K562 (cell line): ENCODE results near the gene IL4I1. TPM values are rescaled to one million over a fixed set of nuclear protein-coding genes. Genes with fewer than 3 reads are reported as not detected.
A peak's percentile ranks its signal among the peaks of the same experiment; 100 is the strongest.

Source experiments
- AFF1 ChIP-seq, 2 experiments: fragments of 450-650 bp; IDR thresholded peaks; 2 replicates each; pipeline ENCODE4 v1.6.1; 2018; ENCODE audit warnings: mild to moderate bottlenecking in 2 of 2, low read depth in 1 of 2; ENCODE audit not compliant: partially characterized antibody in 2 of 2
- GTF2A2 ChIP-seq: IDR thresholded peaks from 2 replicates; pipeline ENCODE4 v1.6.1; 2016; ENCODE audit warnings: mild to moderate bottlenecking, missing genetic modification characterization, missing compliant biosample characterization
- ILK ChIP-seq: fragments of 450-650 bp; IDR thresholded peaks from 2 replicates; pipeline ENCODE4 v1.6.1; 2016; ENCODE audit warnings: missing genetic modification characterization, low read depth, mild to moderate bottlenecking, missing compliant biosample characterization, moderate library complexity, borderline replicate concordance
- XRCC3 ChIP-seq: fragments of 450-650 bp; IDR thresholded peaks from 2 replicates; pipeline ENCODE4 v1.6.1; 2017; ENCODE audit warnings: mild to moderate bottlenecking, moderate library complexity
- ZBTB1 ChIP-seq: sonication (generic); formaldehyde crosslinking; IDR thresholded peaks from 2 replicates; pipeline ENCODE4 v1.8.1; 2023; ENCODE audit warnings: missing genetic modification reagents, low read depth, mild to moderate bottlenecking, borderline replicate concordance
- ZNF184 ChIP-seq: sonication (generic); formaldehyde crosslinking; IDR thresholded peaks from 2 replicates; pipeline ENCODE4 v1.5.0; 2020; ENCODE audit warnings: missing genetic modification reagents
- ZNF197 ChIP-seq: fragments of 200-800 bp; sonication (Bioruptor generic); IDR thresholded peaks from 2 replicates; pipeline ENCODE4 v1.6.1; 2016; ENCODE audit warnings: low read depth, missing genetic modification characterization, missing compliant biosample characterization
- ZNF551 ChIP-seq: fragments of 250-450 bp; sonication (Bioruptor Pico); IDR thresholded peaks from 2 replicates; pipeline ENCODE4 v1.5.0; 2021; ENCODE audit warnings: mild to moderate bottlenecking, moderate library complexity
- polyA plus RNA-seq, 8 experiments: library from polyadenylated mRNA; depleted of rRNA in 4 of 8; stranded (reverse) in 5 of 8; unstranded in 3 of 8; fragments of >200 nt; fragmentation: Nextera tagmentation in 2 of 8; fragmentation: Illumina TruSeq in 1 of 8; extraction: Ambion mirVana in 2 of 8; extraction: Trizol in 1 of 8; gene quantifications; 2 replicates each; pipeline versions ENCODE4 v1.2.1 to v1.2.3, GENCODE V29; 2011 to 2014; ENCODE audit warnings: inconsistent platforms in 1 of 8, missing spikeins in 1 of 8
- total RNA-seq, 7 experiments: library from RNA; depleted of rRNA in 6 of 7; stranded (reverse); fragments of >200 nt in 6 of 7; fragmentation: Illumina TruSeq in 2 of 7; extraction: Trizol in 2 of 7; gene quantifications; 2 replicates each; pipeline versions ENCODE4 v1.2.1 to v1.2.3, GENCODE V29; 2011 to 2021; ENCODE audit warnings: low replicate concordance in 1 of 7
- TF ChIP-seq, protein P1 (sequence below): fragments of 200-800 bp; sonication (Bioruptor generic); IDR thresholded peaks from 2 replicates; pipeline ENCODE4 v1.6.1; 2016; ENCODE audit warnings: missing genetic modification characterization, missing compliant biosample characterization
- TF ChIP-seq, protein P2 (sequence below): sonication (generic); formaldehyde crosslinking; IDR thresholded peaks from 2 replicates; pipeline ENCODE4 v1.8.1; 2022; ENCODE audit warnings: missing genetic modification reagents

IL4I1 gene
- total and polyA plus RNA-seq, 9 of the 15 experiments (the other 6 are each of a cell fraction or from before 2014, with no cell fraction given): 0.06 to 0.95 (median 0.43) TPM; not detected in 2

DNA sequence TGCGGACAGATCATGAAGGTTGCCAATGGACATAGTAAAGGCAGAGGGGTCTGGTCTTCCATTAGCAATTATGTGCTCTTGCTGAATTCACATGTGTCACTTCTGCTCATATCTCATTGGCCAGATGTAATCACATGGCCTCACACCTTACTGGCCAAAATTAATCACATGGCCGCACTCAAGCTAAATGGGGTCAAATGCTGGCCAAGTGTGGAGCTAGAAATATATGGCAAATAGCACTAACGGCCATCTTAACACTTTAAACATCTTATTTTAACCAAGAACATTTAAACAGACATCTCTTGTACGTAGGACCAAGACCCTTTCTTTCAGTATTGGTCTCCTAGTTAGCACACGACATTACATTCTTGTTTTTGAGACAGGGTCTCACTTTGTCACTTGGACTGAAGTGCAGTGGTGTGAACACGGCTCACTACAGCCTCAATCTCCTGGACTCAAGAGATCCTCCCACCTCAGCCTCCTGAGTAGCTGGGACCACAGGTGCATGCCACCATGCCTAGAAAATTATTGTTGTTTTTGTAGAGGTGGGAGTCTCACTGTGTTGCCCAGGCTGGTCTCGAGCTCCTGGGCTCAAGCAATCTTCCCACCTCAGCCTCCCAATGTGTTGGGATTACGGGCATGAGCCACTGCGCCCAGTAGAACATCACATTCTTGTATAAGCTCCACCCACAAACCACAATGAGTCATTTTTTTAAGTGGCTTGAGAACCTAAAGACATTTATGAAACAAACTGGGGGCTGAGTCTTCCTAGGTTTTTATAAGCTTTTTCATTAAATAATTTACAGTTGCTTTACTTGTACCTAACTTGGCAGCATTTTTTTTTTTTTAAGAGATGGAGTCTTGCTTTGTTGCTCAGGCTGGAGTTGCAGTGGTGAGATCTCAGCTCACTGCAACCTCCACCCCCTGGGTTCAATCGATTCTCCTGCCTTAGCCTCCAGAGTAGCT, 48.7 kb downstream of the IL4I1 start (continued):
- TF ChIP-seq, protein P1, sequence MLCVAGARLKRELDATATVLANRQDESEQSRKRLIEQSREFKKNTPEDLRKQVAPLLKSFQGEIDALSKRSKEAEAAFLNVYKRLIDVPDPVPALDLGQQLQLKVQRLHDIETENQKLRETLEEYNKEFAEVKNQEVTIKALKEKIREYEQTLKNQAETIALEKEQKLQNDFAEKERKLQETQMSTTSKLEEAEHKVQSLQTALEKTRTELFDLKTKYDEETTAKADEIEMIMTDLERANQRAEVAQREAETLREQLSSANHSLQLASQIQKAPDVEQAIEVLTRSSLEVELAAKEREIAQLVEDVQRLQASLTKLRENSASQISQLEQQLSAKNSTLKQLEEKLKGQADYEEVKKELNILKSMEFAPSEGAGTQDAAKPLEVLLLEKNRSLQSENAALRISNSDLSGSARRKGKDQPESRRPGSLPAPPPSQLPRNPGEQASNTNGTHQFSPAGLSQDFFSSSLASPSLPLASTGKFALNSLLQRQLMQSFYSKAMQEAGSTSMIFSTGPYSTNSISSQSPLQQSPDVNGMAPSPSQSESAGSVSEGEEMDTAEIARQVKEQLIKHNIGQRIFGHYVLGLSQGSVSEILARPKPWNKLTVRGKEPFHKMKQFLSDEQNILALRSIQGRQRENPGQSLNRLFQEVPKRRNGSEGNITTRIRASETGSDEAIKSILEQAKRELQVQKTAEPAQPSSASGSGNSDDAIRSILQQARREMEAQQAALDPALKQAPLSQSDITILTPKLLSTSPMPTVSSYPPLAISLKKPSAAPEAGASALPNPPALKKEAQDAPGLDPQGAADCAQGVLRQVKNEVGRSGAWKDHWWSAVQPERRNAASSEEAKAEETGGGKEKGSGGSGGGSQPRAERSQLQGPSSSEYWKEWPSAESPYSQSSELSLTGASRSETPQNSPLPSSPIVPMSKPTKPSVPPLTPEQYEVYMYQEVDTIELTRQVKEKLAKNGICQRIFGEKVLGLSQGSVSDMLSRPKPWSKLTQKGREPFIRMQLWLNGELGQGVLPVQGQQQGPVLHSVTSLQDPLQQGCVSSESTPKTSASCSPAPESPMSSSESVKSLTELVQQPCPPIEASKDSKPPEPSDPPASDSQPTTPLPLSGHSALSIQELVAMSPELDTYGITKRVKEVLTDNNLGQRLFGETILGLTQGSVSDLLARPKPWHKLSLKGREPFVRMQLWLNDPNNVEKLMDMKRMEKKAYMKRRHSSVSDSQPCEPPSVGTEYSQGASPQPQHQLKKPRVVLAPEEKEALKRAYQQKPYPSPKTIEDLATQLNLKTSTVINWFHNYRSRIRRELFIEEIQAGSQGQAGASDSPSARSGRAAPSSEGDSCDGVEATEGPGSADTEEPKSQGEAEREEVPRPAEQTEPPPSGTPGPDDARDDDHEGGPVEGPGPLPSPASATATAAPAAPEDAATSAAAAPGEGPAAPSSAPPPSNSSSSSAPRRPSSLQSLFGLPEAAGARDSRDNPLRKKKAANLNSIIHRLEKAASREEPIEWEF (CRISPR knock-in tag): no peak; the same call in 1 of the 2 replicates
- no peak for TF ChIP-seq ZNF551
- TF ChIP-seq ZNF184 (CRISPR knock-in tag): no peak
- no peak for TF ChIP-seq ZNF197 (CRISPR knock-in tag)
- TF ChIP-seq XRCC3: no peak
- peak in 1 of 2 experiments; percentile 33 for TF ChIP-seq AFF1 (IDR thresholded peaks at IDR 0.05; ENCODE audit: low read depth in 1 of 2, partially characterized antibody in 2 of 2)
- no peak for TF ChIP-seq GTF2A2
- no peak for TF ChIP-seq ZBTB1 (CRISPR knock-in tag)
- no peak for TF ChIP-seq ILK (tag)
- TF ChIP-seq, protein P2, sequence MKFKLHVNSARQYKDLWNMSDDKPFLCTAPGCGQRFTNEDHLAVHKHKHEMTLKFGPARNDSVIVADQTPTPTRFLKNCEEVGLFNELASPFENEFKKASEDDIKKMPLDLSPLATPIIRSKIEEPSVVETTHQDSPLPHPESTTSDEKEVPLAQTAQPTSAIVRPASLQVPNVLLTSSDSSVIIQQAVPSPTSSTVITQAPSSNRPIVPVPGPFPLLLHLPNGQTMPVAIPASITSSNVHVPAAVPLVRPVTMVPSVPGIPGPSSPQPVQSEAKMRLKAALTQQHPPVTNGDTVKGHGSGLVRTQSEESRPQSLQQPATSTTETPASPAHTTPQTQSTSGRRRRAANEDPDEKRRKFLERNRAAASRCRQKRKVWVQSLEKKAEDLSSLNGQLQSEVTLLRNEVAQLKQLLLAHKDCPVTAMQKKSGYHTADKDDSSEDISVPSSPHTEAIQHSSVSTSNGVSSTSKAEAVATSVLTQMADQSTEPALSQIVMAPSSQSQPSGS (CRISPR knock-in tag): no peak
